Astrocyte of the spinal cord (primary cell): Measurements from ENCODE around the gene USP7.

ENCODE experiments used
- DNase-seq: peaks from one replicate; pipeline ENCODE4 v3.0.0; 2011; ENCODE audit warnings: low read depth, low spot score
- H3K4me3 ChIP-seq: 2 replicates; pipeline ENCODE4 v1.5.1; 2011; ENCODE audit warnings: low read depth, mild to moderate bottlenecking, low read length, moderate library complexity
- in situ Hi-C: cut with HindIII; loops from 2 replicates; pipeline ENCODE4 v1.10.0; 2017; ENCODE audit warnings: low sequenced_read_pairs
- TF ChIP-seq, protein P1 (sequence below): IDR thresholded peaks from 2 replicates; pipeline ENCODE4 v1.5.1; 2012; ENCODE audit warnings: low read depth, mild to moderate bottlenecking, low read length, inconsistent platforms

Gene USP7

DNA sequence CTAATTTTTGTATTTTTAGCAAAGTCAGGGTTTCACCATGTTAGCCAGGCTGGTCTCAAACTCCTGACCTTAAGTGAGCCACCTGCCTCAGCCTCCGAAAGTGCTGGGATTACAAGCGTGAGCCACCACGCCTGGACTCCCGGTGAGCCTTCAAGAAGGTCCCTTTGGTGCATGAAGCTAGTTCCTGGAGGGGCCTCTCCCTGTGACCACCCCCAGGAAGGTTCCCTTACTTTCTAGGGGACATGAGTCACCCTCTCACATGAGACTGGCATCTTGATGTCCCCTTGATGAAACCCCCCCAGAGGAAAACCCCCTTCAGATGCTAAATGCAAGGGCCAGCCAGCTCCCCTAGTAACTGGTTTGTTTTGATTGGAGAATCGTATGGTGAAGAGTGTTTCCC lies 107.7 kb downstream of the USP7 start:
- no peak overlapping the region for H3K4me3 ChIP-seq
- TF ChIP-seq, protein P1, sequence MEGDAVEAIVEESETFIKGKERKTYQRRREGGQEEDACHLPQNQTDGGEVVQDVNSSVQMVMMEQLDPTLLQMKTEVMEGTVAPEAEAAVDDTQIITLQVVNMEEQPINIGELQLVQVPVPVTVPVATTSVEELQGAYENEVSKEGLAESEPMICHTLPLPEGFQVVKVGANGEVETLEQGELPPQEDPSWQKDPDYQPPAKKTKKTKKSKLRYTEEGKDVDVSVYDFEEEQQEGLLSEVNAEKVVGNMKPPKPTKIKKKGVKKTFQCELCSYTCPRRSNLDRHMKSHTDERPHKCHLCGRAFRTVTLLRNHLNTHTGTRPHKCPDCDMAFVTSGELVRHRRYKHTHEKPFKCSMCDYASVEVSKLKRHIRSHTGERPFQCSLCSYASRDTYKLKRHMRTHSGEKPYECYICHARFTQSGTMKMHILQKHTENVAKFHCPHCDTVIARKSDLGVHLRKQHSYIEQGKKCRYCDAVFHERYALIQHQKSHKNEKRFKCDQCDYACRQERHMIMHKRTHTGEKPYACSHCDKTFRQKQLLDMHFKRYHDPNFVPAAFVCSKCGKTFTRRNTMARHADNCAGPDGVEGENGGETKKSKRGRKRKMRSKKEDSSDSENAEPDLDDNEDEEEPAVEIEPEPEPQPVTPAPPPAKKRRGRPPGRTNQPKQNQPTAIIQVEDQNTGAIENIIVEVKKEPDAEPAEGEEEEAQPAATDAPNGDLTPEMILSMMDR: no peak
- in situ Hi-C loops: no loop called here
- DNase-seq: no peak

DNA sequence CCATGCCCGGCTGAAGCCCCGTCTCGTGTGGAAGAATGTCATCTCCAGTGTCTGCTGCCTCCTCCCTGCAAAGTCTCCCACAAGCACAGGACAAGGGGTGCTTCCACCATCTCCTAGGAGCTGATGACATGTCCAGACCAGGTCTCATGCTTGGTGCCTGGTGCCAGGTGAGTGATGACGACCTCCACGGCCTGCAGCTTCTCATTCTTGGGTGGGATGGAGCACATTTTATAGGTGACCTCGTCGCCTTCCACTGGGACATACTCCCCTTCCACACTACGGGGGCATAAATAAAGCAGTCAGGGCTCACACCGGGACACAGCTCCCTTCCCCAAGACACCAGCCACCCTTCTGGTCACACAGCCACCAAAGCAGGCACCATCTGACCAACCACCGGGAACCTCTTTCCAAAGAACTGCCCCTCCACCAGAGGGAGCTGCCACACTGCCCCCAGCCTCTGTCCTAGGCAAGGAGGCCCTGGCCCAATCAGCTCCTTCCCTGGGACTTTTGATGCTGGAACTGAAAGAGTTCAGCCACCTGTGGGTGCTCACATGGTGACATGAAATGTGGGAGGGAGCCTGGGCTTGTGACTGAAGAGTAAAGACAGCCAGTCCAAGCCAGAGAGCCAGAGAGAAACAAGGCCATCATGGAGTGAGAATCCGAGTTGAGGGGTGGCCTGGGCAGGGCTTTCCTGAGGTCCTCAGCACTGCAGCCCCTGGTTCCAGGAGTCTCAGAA lies 108.5 kb downstream of the USP7 start:
- H3K4me3 ChIP-seq: no peak overlapping the region
- DNase-seq: no peak
- TF ChIP-seq, protein P1: peak; percentile 5
- in situ Hi-C loops: no loop called here

GRCh38 chr16:8854298-8854948 lies 109.3 kb downstream of the USP7 start:
- DNase-seq: no peak
- in situ Hi-C loops: no loop called here
- TF ChIP-seq, protein P1: no peak
- H3K4me3 ChIP-seq: no peak overlapping the region

GRCh38 chr16:8853611-8854010 lies 110.1 kb downstream of the USP7 start:
- in situ Hi-C loops: no loop called here
- DNase-seq: no peak
- H3K4me3 ChIP-seq: no peak overlapping the region
- TF ChIP-seq, protein P1: no peak

DNA sequence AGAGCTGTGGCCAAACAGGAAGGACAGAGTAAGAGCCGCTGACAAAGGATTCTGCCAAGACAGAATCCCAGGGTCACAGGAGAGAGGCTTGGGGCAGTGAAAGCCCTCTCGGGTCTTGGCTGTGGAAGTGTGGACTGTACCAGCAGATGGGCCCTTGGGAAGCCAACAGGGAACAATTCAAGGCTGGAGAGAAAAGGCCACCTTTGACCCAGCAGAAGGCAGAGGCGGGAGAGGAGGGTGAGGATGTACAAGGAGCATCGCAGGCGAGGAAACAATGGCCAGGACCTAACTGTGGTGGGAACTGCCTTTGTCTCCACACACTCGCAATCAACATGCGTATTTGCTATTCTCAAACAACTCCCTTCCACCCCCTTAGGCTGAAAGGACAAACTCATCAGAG lies 110.6 kb downstream of the USP7 start:
- in situ Hi-C loops: no loop called here
- H3K4me3 ChIP-seq: no peak overlapping the region
- TF ChIP-seq, protein P1: no peak
- no peak for DNase-seq

DNA sequence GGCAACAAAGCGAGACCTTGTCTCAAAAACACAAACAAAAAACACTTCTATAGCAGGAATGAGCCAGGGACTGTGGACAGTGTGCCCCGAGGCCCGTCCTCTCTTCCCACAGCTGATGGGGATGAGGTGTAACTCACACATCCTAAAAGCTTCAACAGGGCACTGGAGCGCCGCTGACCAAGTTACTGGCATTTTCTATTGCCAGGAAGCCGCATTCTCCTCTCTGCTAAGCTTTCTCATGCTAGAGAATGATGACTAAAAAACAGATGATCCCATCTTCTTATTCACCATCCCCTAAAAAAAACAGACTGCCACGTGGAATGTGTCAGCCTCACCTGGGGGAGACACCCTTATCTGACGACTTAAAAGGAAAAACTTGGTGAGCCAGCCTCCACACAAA lies 111.2 kb downstream of the USP7 start:
- TF ChIP-seq, protein P1: no peak
- DNase-seq: no peak
- in situ Hi-C loops: no loop called here
- H3K4me3 ChIP-seq: no peak overlapping the region
